H1 (cell line): ENCODE measurements around the gene HSH2D. TPM values are rescaled to one million over a fixed set of nuclear protein-coding genes. Genes with fewer than 3 reads are reported as not detected.

Source experiments
- CBX8 ChIP-seq: fragments of 300-800, 300-1000 bp; sonication (generic); IDR thresholded peaks from 2 replicates; pipeline ENCODE4 v1.7.1; 2016; ENCODE audit warnings: low read depth, low read length, borderline replicate concordance
- CHD2 ChIP-seq: IDR thresholded peaks from 2 replicates; pipeline ENCODE4 v1.6.1; 2012; ENCODE audit warnings: low read length, improper control_type of control experiment
- KDM5A ChIP-seq: fragments of 200-600 bp; IDR thresholded peaks from 2 replicates; pipeline ENCODE4 v1.7.1; 2012; ENCODE audit warnings: mild to moderate bottlenecking, low read length, inconsistent platforms, mixed read lengths
- MAFK ChIP-seq: IDR thresholded peaks from 2 replicates; pipeline ENCODE4 v1.6.1; 2012; ENCODE audit warnings: low read depth, mild to moderate bottlenecking, improper control_type of control experiment, low read length
- SAP30 ChIP-seq: fragments of 300-600 bp; sonication (generic); IDR thresholded peaks from 2 replicates; pipeline ENCODE4 v1.7.1; 2012; ENCODE audit warnings: low read length, moderate library complexity, mild to moderate bottlenecking, inconsistent platforms; ENCODE audit not compliant: insufficient read depth, insufficient replicate concordance
- polyA plus RNA-seq, 7 experiments: library from polyadenylated mRNA; depleted of rRNA in 3 of 7; stranded (reverse) in 5 of 7; unstranded in 2 of 7; fragments of >200 nt in 5 of 7; fragments of 200-250 nt in 2 of 7; gene quantifications; 1 replicate in 5 of 7; 2 replicates in 1 of 7; 4 replicates in 1 of 7; pipeline versions ENCODE4 v1.2.1 to v1.2.3, GENCODE V29; 2011 to 2013; ENCODE audit warnings: missing spikeins in 2 of 7, mixed read lengths in 2 of 7
- total RNA-seq: library from RNA; stranded (reverse); fragmentation: NEBNext Ultra II Directional; extraction: Animal tissue kit (Norgen Biotek cat#: 25700); gene quantifications from 2 replicates; pipeline ENCODE4 v1.2.1, GENCODE V29; 2021

Gene HSH2D
- total and polyA plus RNA-seq, 2 of the 8 experiments (the other 6 are each of a cell fraction or from before 2014, with no cell fraction given): 0.67 to 1.6 TPM

DNA sequence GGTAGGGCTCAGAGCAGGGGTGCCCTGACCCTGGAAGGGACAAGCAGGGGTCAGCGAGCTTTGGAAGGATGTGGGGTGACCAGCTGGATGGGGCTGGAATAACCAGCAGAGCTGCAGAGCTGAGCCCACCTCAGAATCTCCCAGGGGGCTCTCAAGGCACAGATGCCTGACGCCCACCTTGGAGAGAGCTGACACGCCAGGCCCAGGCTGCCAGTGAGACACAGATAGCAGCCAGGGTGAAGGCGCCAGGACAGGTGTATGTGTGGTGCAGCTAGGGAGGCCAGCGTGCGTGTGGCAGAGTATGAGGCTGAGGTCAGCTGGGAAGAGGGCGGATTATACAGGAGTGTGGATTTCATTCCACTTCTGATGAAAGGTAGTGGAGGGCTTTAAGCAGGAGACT lies 63.2 kb downstream of the HSH2D start (continued):
- no peak for TF ChIP-seq CHD2
- TF ChIP-seq KDM5A: no peak
- no peak for TF ChIP-seq MAFK
- no peak for TF ChIP-seq CBX8
- TF ChIP-seq SAP30: no peak
